ENCODE data around the gene LYPLAL1.
"Not testable (repeated sequence)": the region's sequence is repeated elsewhere in the genome, so short reads cannot be mapped to it uniquely, and the experiment has no call there.

LYPLAL1 gene

GRCh38 chr1:219220945-219221344 lies 47.3 kb downstream of the LYPLAL1 start:
- DNase-seq = no peak

DNA sequence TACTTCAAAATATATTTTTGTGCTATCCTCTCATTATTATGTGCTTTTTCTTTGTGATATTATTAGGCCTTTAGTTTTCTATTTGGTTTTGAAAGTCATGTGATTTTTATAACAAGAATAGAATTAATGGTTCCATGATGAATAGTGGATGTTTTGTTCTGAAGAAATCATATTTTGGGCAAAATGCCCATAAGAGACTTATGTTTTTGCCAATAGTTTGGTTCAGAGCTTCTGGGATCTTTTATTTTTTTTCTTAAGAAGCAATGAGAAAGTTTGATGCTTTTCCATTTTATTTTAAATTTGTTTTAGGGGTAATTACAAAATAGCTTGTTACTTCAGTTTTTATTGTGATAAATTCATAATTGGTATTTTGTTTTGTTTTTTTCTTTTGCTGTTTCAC lies 49.8 kb downstream of the LYPLAL1 start:
- DNase-seq = no peak

DNA sequence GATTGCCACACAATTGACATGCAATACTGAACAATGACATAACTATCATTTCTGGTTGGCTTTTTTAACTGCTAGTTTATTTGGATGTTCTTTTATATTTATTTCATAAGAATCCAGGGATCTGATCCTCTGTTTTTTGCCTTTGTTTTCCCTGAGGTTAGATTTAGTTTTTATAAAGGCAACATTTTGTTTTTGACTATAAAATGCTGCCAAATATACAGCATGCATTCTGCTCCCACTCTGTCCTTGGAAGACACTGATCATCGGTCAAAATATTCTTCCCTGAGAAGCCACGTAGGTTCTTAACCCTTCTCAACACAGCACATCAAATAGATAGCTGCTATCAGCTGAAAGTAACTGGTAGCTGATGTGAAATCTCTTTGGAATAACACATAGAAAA lies 52.5 kb downstream of the LYPLAL1 start:
- DNase-seq = no peak

DNA sequence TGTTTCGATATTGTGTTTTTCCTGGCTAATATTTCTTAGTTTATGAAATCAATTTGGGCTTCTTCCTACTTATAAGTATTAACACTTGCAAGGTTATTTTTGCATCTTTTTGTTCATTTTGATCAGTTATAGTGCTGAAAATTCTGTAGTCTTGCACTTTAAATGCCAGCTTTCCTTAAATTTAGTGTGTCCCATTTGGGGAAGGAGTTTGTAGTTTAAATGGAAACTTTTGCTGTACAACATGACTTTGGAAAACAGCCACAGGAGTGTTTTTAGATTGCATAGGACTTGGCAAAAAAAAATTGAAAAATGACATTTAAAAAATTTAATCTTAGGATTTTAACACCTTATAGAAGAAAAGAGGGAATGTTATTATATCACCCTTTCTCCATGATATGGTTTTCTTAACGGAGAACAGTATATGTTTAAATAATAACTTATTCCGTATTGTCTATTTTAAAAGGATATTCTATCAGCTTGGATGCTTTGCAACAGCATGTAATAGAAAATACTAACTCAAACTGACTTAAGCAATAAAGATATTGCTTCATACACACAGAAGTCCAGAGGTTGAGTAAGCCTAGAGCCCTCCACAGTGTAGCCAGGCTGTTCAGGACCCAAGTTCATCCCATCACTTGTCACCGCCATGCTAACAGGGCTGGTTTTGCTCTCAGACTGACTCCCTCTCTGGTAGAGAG lies 53.8 kb downstream of the LYPLAL1 start:
- no peak for DNase-seq

DNA sequence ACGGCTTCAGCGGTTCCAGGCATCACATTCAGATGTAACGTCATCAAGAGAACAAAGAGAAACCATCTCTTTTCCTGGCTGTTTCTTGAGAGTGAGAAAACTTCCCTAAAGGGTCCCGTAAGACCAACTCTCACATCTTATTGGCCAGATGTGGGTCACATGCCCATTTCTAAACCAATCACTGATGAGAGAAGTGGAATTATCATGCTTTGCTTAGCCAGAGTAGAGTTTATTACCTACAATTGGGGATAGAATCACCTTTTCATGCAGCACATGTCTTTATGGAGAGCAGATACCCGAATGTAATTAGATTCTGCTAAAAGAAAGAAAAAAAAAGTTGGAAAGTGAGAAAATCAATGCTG lies 54.4 kb downstream of the LYPLAL1 start:
- no peak for DNase-seq

- no peak for DNase-seq
Observed at GRCh38 chr1:219232890-219233289, 59.2 kb downstream of the LYPLAL1 start.

DNA sequence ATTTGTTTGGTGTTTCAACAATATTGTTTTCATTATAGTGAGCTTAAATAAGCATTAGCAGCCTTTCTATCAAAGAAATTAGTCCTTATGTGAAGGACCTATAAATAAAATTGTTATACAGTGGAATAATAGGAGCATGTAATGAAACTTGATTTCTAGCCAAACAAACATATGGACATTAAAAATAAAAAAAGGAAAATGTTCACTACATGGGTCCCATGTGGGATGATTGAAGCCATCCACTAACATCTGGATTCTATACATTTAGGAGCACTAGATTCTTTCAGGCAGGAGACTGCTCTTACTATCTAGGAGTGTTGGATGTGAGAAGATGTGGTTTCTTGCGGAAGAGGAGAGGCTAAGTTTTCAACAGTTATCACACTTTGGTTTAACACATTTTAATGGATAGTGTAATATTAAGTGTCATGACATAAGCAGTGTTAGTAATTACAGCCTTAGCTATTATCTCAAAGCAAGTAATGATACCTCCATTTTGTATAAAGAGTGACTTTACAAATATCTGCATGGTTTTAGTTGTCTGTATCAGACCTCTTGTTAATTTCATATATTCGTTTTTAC lies 62.3 kb downstream of the LYPLAL1 start:
- DNase-seq = no peak

- DNase-seq = no peak
Observed at GRCh38 chr1:219236933-219237610, 63.4 kb downstream of the LYPLAL1 start.

DNA sequence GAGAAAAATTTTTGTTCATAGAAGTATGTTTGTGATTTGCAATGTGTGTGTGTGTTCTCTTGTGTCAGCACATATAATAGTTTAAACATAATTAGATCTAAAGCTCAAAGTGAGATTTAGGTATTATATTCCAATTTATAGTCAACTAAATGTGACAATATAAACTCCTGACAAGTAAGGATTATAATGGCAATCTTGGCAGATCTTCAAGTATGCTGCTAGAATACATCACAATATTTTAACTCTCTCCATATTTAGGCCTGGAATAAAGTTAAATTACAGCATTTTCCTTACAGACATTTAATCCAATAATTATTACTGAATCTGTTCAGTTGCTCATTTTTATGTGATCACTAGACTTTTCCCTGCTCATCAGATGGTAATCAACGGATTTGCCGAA lies 65.8 kb downstream of the LYPLAL1 start:
- DNase-seq = no peak

GRCh38 chr1:219244864-219245263 lies 71.2 kb downstream of the LYPLAL1 start:
- no peak for DNase-seq

GRCh38 chr1:219247441-219247840 lies 73.8 kb downstream of the LYPLAL1 start:
- DNase-seq = no peak

- not testable (repeated sequence) for DNase-seq
Observed at GRCh38 chr1:219250468-219250867, 76.8 kb downstream of the LYPLAL1 start.

DNA sequence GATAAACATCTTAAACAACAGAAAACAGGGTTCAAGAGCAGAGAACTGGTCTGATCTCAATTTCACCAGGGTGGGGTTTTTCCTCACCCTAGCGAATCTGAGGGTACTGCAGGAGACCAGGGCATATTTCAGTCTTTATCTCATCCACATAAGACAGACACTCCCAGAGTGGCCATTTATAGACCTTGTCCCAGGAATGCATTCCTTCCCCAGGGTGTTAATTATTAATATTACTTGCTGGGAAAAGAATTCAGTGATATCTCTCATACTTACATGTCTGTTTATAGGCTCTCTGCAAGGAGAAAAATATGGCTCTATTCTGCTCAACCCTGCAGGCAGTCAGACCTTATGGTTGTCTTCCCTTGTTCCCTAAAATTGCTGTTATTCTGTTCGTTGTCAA lies 84.1 kb downstream of the LYPLAL1 start:
- no peak for DNase-seq

GRCh38 chr1:219261454-219261853 lies 87.8 kb downstream of the LYPLAL1 start:
- DNase-seq = no peak

Data from NCI-H1930 (cell line).